IPS DF 6.9 (cell line): Measurements from ENCODE around the gene LGI1.

Source experiments
- DNase-seq: peaks from one replicate; pipeline ENCODE4 v3.0.0-alpha.2; 2013; ENCODE audit warnings: low read depth, low spot score
- H3K27ac ChIP-seq: one replicate; pipeline ENCODE4 v1.5.1; 2013; ENCODE audit warnings: low read length, control low read depth
- H3K27me3 ChIP-seq: 2 replicates; pipeline ENCODE4 v1.6.1; 2013; ENCODE audit warnings: mild to moderate bottlenecking, low read length; ENCODE audit not compliant: control insufficient read depth, insufficient read depth
- H3K36me3 ChIP-seq: 2 replicates; pipeline ENCODE4 v1.6.1; 2013; ENCODE audit warnings: low read length; ENCODE audit not compliant: control insufficient read depth, insufficient read depth
- H3K4me1 ChIP-seq: 2 replicates; pipeline ENCODE4 v1.6.1; 2013; ENCODE audit warnings: low read length; ENCODE audit not compliant: control insufficient read depth, insufficient read depth
- H3K4me3 ChIP-seq: 2 replicates; pipeline ENCODE4 v1.5.1; 2013; ENCODE audit warnings: mild to moderate bottlenecking, low read length
- H3K9me3 ChIP-seq: 2 replicates; pipeline ENCODE4 v1.6.1; 2013; ENCODE audit warnings: low read length, inconsistent platforms; ENCODE audit not compliant: control insufficient read depth, insufficient read depth
- WGBS: extraction: QIAGEN DNeasy Blood & Tissue Kit; methylation state at CpG from one replicate; pipeline ENCODE4 v1.1.7; 2013; ENCODE audit warnings: mixed read lengths, missing lambda C conversion rate; ENCODE audit not compliant: insufficient read length, insufficient coverage; 5-methylcytosine and 5-hydroxymethylcytosine counted together

Gene LGI1

DNA sequence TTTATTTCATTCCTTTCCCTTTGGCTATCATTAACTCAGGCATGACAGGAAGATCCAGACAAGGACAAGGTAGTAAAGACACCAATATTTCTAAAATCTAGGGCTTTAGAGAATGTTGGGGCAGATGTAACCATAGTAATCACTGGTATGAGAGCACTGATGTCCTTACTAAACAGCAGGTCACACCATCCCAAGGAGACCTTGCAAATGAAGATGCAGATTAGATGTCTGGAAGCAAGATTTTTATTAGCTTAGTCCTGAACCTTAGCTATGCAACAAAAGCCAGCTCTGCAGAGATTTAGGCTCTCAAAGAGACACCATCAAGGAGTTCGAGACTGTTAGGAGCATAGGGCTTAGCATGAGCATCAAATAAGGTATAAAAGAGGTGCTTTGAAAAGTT lies 31.7 kb upstream of the LGI1 start:
- DNase-seq, result no peak
- Histone ChIP-seq H3K36me3 (no peaks in the 10 kb centered on the region), H3K4me1 (no peaks in the 10 kb centered on the region), H3K27ac (no peak overlapping the region), H3K4me3 (no peak overlapping the region), H3K9me3 (no peaks in the 10 kb centered on the region; the same call in 1 of the 2 replicates), H3K27me3 (no peaks in the 10 kb centered on the region)
- WGBS, result no CpG with 5 or more reads among the region's 1 CpG

DNA sequence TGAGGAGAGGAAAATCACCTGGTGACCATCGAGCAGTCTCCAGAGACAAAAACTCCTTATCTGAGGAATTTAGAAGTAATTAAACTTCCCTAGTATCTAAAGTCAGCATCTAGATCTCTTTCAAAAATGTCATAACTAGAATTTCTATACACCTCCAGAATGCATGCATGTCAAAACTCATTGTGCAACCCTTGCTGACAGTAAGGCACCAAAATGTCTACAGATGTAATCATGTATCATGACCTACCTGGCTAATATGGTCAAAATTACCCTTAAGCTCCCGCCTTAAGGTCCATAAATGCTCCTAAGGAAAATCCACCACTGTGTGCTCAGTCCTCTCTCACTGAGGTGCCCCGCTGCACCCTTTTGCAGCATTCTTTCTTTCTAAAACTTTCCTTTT lies 16.4 kb upstream of the LGI1 start:
- H3K4me3 ChIP-seq, result no peak overlapping the region
- DNase-seq, result no peak
- H3K27me3 ChIP-seq, result no peaks in the 10 kb centered on the region
- H3K4me1 ChIP-seq, result no peaks in the 10 kb centered on the region
- H3K36me3 ChIP-seq, result no peaks in the 10 kb centered on the region
- no peak overlapping the region for H3K27ac ChIP-seq
- H3K9me3 ChIP-seq, result no peaks in the 10 kb centered on the region
- no CpG with 5 or more reads among the region's 3 CpGs for WGBS

DNA sequence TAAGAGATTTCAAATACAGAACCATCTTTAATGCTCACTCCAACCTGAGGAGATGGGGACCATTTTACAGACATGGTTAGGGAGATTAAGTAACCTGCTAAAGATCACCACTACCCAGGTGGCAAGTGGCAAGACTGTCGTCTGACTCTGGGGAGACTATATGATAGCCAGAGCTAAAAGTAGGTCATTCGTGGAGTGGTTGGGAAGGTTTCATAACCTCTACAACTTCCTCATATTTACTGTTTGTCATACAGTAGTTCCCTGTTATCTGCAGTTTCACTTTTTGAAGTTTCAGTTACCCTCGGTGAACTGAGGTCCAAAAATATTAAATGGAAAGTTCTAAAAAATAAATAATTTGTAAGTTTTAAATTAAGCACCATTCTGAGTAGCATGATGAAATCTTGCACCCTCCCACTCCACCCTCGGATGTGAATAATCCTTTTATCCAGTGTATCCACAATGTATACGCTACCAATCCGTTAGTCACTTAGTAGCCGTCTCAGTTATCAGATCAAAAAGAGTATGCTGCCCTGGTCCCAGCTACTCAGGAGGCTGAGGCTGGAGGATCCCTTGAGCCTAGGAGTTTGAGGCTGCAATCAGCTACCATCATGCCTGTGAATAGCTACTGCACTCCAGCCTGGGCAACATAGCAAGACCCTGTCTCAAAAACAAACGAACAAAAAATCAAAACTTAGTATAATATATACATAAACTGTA lies 14.9 kb upstream of the LGI1 start:
- DNase-seq, result no peak
- no peak overlapping the region for H3K27ac ChIP-seq
- no CpG with 5 or more reads among the region's 8 CpGs for WGBS

DNA sequence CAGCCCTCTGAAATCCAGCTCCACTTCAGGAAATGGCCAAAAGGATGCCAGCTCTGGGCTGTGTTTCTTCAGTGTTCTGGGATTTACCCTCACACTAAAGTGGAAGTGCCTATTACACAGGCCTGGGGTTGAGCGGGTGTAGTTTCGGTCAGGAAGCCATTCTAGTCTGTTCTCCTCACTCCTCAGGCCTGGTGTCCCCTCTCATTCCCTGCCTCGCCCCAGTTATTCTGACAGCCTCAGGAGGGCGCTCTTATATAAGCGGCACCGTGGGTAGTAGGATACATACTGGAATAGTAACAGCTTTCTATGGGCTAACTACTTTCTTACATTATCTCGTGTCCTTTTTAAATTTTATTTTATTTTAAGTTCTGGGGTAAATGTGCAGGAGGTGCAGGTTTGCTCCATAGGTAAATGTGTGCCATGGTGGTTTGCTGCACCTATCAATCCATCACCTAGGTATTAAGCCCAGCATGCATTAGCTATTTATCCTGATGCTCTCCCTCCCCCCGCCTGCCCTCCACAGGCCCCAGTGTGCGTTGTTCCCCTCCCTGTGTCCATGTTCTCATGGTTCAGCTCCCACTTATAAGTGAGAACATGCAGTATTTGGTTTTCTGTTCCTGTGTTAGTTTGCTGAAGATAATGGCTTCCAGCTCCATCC lies 12.2 kb upstream of the LGI1 start:
- no peak for DNase-seq
- Histone ChIP-seq H3K4me1 (peaks cover 6% of the 10 kb centered on the region; the same call in 1 of the 2 replicates), H3K9me3 (no peaks in the 10 kb centered on the region), H3K27me3 (no peaks in the 10 kb centered on the region), H3K36me3 (no peaks in the 10 kb centered on the region), H3K4me3 (no peak overlapping the region), H3K27ac (no peak overlapping the region)
- WGBS, result no CpG with 5 or more reads among the region's 9 CpGs

More for the DNA sequence above, 14.9 kb upstream of the LGI1 start:
- Histone ChIP-seq H3K27me3 (no peaks in the 10 kb centered on the region), H3K4me3 (no peak overlapping the region), H3K36me3 (no peaks in the 10 kb centered on the region), H3K9me3 (no peaks in the 10 kb centered on the region), H3K4me1 (peaks cover 2% of the 10 kb centered on the region; the same call in 1 of the 2 replicates)

DNA sequence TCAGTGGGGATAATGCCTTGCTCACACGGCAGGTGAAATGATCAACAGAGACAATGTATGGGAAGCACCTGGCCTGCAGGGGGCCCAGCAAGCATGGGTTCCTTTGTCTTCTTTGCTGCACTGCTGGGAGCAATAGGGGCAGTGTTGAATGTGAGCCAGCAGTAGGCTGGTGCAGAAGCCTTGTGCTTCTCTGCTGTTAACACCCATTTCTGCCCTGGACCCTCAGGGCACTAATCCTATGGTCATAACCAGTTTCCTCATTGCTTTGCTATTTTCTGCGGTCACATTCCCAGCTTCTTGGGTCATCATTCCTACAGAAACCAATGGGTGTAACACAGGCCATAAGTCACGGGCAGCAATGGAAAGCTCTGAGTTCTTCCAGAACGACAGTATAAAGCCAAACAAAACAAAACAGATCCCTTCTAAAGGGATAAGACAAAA lies 10.9 kb upstream of the LGI1 start:
- WGBS, result no CpG with 5 or more reads among the region's 4 CpGs

DNA sequence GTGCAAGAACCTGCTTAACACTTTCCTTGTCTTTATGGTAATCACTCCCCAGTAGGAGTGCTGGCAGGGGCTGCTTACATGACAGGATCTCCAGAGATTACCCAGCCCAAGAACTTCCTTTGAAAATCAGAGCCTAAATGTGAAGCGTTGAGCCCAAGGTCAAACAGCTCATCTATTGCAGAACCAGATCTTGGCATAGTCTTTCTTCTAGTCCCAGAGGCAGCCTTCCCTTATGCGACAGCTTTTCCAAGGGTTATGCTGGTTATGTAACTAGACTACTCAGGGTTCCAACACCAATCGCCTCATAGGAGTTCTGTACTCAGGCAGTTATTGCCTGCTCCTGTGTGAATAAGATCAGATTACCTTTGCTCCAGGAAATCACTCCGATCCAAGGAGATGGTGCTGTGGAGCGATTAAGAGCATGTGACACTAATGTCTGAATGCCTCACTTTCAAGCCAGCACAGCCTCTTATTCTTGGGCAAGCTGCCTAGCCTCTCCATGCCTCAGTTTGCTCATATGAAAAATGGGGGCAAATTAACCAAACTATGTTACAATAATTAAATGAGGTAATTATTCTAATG lies 8.4 kb upstream of the LGI1 start:
- WGBS, result no CpG with 5 or more reads among the region's 5 CpGs
- peak; percentile 37 for DNase-seq

More for the DNA sequence above, 10.9 kb upstream of the LGI1 start:
- Histone ChIP-seq H3K4me3 (no peak overlapping the region), H3K27ac (no peak overlapping the region), H3K36me3 (no peaks in the 10 kb centered on the region), H3K27me3 (no peaks in the 10 kb centered on the region), H3K4me1 (peaks cover 9% of the 10 kb centered on the region; the same call in 1 of the 2 replicates), H3K9me3 (no peaks in the 10 kb centered on the region)
- peak; percentile 41 for DNase-seq

DNA sequence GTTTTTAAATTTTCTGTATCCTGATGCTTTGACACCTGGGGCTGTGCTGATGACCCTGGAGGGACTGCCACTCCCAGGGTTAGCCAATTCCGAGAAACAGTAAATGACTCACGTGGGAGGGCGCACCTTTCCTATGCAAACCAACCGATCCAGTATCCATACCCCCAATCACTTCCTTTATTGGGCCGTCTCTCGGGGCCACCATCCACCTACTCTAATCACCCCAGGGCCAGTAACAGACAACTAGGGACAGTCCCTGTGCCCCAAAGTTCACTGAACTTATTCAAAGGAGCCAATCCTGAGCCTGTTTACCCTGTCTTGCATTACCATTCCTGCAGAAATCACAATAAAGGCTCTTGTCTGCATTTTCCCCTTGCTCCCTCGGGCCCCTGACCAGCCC lies 6.6 kb upstream of the LGI1 start:
- no peak overlapping the region for H3K4me3 ChIP-seq
- WGBS, result no CpG with 5 or more reads among the region's 7 CpGs
- no peaks in the 10 kb centered on the region for H3K27me3 ChIP-seq
- no peaks in the 10 kb centered on the region for H3K9me3 ChIP-seq
- peaks cover 9% of the 10 kb centered on the region for H3K4me1 ChIP-seq
- no peak overlapping the region for H3K27ac ChIP-seq
- DNase-seq, result no peak
- H3K36me3 ChIP-seq, result no peaks in the 10 kb centered on the region

More for the DNA sequence above, 8.4 kb upstream of the LGI1 start:
- H3K27ac ChIP-seq, result peak overlapping the region; percentile 6
- no peaks in the 10 kb centered on the region for H3K36me3 ChIP-seq
- no peaks in the 10 kb centered on the region for H3K9me3 ChIP-seq
- H3K4me1 ChIP-seq, result peaks cover 9% of the 10 kb centered on the region
- H3K27me3 ChIP-seq, result no peaks in the 10 kb centered on the region
- no peak overlapping the region for H3K4me3 ChIP-seq

DNA sequence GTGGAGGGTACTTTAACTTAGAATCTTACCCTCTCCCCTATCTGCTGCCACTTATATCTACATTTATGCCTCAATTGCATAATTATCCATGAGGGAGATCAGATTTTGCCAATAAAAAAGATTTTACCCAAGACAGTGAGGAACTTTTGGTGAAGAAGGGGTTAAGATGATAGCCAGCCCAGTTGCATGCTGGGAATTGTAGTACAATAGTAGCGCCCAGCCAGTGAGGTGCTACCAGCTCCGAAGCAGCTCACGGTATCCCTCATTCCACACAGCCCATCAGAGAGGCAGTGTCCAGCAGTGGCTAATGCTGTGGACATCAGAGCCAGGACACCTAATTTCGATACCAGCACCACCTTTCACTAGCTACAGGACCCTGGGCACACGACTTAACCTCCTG lies 5.9 kb upstream of the LGI1 start:
- no peak for DNase-seq
- H3K36me3 ChIP-seq, result no peaks in the 10 kb centered on the region
- peaks cover 9% of the 10 kb centered on the region for H3K4me1 ChIP-seq
- no peaks in the 10 kb centered on the region for H3K27me3 ChIP-seq
- no peak overlapping the region for H3K27ac ChIP-seq
- no peaks in the 10 kb centered on the region for H3K9me3 ChIP-seq
- WGBS, result no CpG with 5 or more reads among the region's 5 CpGs
- no peak overlapping the region for H3K4me3 ChIP-seq

DNA sequence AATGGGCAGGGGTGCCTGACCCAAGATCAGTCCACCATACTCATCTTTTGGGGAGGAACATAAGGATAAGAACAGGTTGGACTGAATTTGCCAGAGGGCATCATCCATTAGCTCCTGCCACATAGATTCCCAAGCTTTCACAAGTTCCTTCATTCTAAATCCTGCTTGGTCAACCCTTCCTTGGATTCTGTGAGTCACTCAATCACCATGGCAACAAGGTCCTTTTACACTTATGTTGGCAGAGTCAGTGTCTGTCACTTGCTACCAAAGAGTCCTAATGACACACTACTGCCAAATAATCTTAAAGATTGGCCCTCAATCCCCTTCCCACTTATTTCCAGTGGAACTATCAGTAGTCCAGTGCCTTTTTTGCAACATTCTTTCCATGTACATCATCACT lies 5.0 kb upstream of the LGI1 start:
- no peaks in the 10 kb centered on the region for H3K27me3 ChIP-seq
- H3K36me3 ChIP-seq, result no peaks in the 10 kb centered on the region
- no peaks in the 10 kb centered on the region for H3K9me3 ChIP-seq
- peaks cover 9% of the 10 kb centered on the region for H3K4me1 ChIP-seq
- H3K27ac ChIP-seq, result no peak overlapping the region
- H3K4me3 ChIP-seq, result no peak overlapping the region
- no peak for DNase-seq

DNA sequence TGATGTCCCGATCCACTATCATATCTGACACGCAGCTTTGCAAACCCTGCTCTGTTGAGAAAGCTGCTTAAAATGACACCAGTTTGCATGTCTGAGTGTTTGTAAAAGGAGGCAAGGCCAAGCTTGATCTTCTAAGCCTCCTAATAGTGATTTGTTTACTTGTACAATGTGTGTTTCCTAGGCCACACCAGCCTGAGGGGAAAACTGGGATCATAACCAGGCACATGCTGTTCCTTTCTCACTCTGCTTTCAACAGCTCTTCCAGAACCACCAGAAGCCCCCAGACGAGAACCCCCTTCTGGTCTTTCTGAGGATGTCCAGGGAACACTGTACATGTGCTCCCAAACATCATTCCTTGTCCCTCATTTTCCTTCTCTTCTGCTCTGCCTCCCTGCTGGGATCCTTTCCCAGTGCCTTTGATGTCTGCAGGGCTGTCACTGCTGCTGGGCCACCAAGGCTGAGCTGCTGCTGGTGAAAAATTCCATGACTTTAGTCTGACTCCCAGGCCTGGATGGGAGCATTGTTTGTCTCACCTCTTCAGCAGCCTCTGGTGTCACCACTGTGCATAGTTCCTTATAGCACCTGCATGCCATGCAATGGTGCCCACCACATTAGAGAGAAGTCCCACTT lies 4.0 kb upstream of the LGI1 start:
- Histone ChIP-seq H3K4me1 (peaks cover 10% of the 10 kb centered on the region), H3K36me3 (no peaks in the 10 kb centered on the region), H3K27ac (no peak overlapping the region), H3K4me3 (no peak overlapping the region), H3K27me3 (no peaks in the 10 kb centered on the region), H3K9me3 (no peaks in the 10 kb centered on the region)
- WGBS, result no CpG with 5 or more reads among the region's 3 CpGs
- no peak for DNase-seq
